ENCODE data around the gene CEP44.
"Not testable (repeated sequence)": the region's sequence is repeated elsewhere in the genome, so short reads cannot be mapped to it uniquely, and the experiment has no call there.

The CEP44 gene

GRCh38 chr4:174283507-174284471 lies at the start of gene CEP44, which contains the start of gene FBXO8:
Gene CEP44, plus strand, starts transcription at chr4:174283911. Its CDS starts 15,211 bp downstream, at chr4:174299122.
Gene FBXO8, minus strand, starts transcription at chr4:174283667. Its CDS starts 20,575 bp downstream, at chr4:174263092.
- DNase-seq = peak; percentile 55

GRCh38 chr4:174236359-174236758 lies 47.4 kb upstream of the CEP44 start:
- DNase-seq = no peak

GRCh38 chr4:174241162-174241561 lies 42.5 kb upstream of the CEP44 start:
- no peak for DNase-seq

GRCh38 chr4:174244441-174244840 lies 39.3 kb upstream of the CEP44 start:
- no peak for DNase-seq

GRCh38 chr4:174245714-174246113 lies 38.0 kb upstream of the CEP44 start:
- no peak for DNase-seq

GRCh38 chr4:174248407-174248806 lies 35.3 kb upstream of the CEP44 start:
- no peak for DNase-seq

- no peak for DNase-seq
Measured at GRCh38 chr4:174252412-174252811, 31.3 kb upstream of the CEP44 start.

- DNase-seq = no peak
Measured at GRCh38 chr4:174254613-174255012, 29.1 kb upstream of the CEP44 start.

- DNase-seq = no peak
Measured at GRCh38 chr4:174255374-174255773, 28.3 kb upstream of the CEP44 start.

- no peak for DNase-seq
Measured at GRCh38 chr4:174255786-174256185, 27.9 kb upstream of the CEP44 start.

GRCh38 chr4:174256277-174256713 lies 27.4 kb upstream of the CEP44 start:
- no peak for DNase-seq

GRCh38 chr4:174259580-174259979 lies 24.1 kb upstream of the CEP44 start:
- no peak for DNase-seq

GRCh38 chr4:174260099-174260498 lies 23.6 kb upstream of the CEP44 start:
- DNase-seq = no peak

GRCh38 chr4:174261432-174261831 lies 22.3 kb upstream of the CEP44 start:
- not testable (repeated sequence) for DNase-seq

- no peak for DNase-seq
Measured at GRCh38 chr4:174262624-174263444, 20.9 kb upstream of the CEP44 start.

- no peak for DNase-seq
Measured at GRCh38 chr4:174263445-174263736, 20.3 kb upstream of the CEP44 start.

- peak; percentile 14 for DNase-seq
Measured at GRCh38 chr4:174265916-174266315, 17.8 kb upstream of the CEP44 start.

- no peak for DNase-seq
Measured at GRCh38 chr4:174266416-174266815, 17.3 kb upstream of the CEP44 start.

- no peak for DNase-seq
Measured at GRCh38 chr4:174273930-174274329, 9.8 kb upstream of the CEP44 start.

GRCh38 chr4:174274436-174274835 lies 9.3 kb upstream of the CEP44 start:
- no peak for DNase-seq

- DNase-seq = no peak
Measured at GRCh38 chr4:174275101-174275500, 8.6 kb upstream of the CEP44 start.

- no peak for DNase-seq
Measured at GRCh38 chr4:174277433-174277832, 6.3 kb upstream of the CEP44 start.

- DNase-seq = no peak
Measured at GRCh38 chr4:174278467-174278866, 5.2 kb upstream of the CEP44 start.
